NCI-H2196 treated with DMSO at 0.1 percent for 48 hours (cell line): ENCODE data around the gene FMNL3.
"Not testable (repeated sequence)": the region's sequence is repeated elsewhere in the genome, so short reads cannot be mapped to it uniquely, and the experiment has no call there.

Experiments
- DNase-seq: peaks from one replicate; lab custom pipeline; 2025; ENCODE audit not compliant: unreplicated experiment; lab: John Stamatoyannopoulos, UW

The FMNL3 gene

GRCh38 chr12:49609059-49609874 is 97.9 kb downstream of the FMNL3 start:
- no peak for DNase-seq

- DNase-seq = not testable (repeated sequence)
Observed at GRCh38 chr12:49605539-49605938, 101.7 kb downstream of the FMNL3 start, which contains the start of gene FAM186B. TSS of gene FAM186B (minus strand) at chr12:49605639. CDS start at chr12:49605477, 162 bp downstream.

GRCh38 chr12:49604856-49605255 is 102.3 kb downstream of the FMNL3 start:
- DNase-seq = no peak

- DNase-seq = no peak
Observed at GRCh38 chr12:49603721-49604120, 103.5 kb downstream of the FMNL3 start.

GRCh38 chr12:49599961-49600360 is 107.2 kb downstream of the FMNL3 start:
- DNase-seq = no peak

- DNase-seq = no peak
Observed at GRCh38 chr12:49598527-49598926, 108.7 kb downstream of the FMNL3 start.

GRCh38 chr12:49588721-49589516 is 118.3 kb downstream of the FMNL3 start:
- peak; percentile 38 for DNase-seq

GRCh38 chr12:49588281-49588680 is 118.9 kb downstream of the FMNL3 start:
- no peak for DNase-seq

- DNase-seq = no peak
Observed at GRCh38 chr12:49587174-49587908, 119.9 kb downstream of the FMNL3 start.
